SU-DHL-6 (cell line): ENCODE results near the gene SBF1.
"Not testable (repeated sequence)": the region's sequence is repeated elsewhere in the genome, so short reads cannot be mapped to it uniquely, and the experiment has no call there.

Source experiments
- EZH2phosphoT487 ChIP-seq: fragments of 200-600 bp; sonication (generic), shearing (Covaris generic); conservative IDR thresholded peaks from 2 replicates; pipeline ENCODE4 v1.6.1; 2018; ENCODE audit warnings: mild to moderate bottlenecking, antibody characterized with exemption, low read length, moderate library complexity, mixed read lengths
- TF ChIP-seq, protein P1 (sequence below): fragments of 200-600 bp; sonication (generic); IDR thresholded peaks from one replicate; pipeline ENCODE4 v1.5.1; 2017; ENCODE audit warnings: antibody characterized with exemption, mild to moderate bottlenecking, low read length, moderate library complexity; ENCODE audit not compliant: insufficient read depth, poor library complexity, severe bottlenecking

GRCh38 chr22:50432877-50433510 is 41.8 kb downstream of the SBF1 start:
- TF ChIP-seq, protein P1, sequence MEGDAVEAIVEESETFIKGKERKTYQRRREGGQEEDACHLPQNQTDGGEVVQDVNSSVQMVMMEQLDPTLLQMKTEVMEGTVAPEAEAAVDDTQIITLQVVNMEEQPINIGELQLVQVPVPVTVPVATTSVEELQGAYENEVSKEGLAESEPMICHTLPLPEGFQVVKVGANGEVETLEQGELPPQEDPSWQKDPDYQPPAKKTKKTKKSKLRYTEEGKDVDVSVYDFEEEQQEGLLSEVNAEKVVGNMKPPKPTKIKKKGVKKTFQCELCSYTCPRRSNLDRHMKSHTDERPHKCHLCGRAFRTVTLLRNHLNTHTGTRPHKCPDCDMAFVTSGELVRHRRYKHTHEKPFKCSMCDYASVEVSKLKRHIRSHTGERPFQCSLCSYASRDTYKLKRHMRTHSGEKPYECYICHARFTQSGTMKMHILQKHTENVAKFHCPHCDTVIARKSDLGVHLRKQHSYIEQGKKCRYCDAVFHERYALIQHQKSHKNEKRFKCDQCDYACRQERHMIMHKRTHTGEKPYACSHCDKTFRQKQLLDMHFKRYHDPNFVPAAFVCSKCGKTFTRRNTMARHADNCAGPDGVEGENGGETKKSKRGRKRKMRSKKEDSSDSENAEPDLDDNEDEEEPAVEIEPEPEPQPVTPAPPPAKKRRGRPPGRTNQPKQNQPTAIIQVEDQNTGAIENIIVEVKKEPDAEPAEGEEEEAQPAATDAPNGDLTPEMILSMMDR = not testable (repeated sequence)
- not testable (repeated sequence) for TF ChIP-seq EZH2phosphoT487
